Hematopoietic multipotent progenitor cell (in vitro differentiated cells): ENCODE measurements around the gene MYEOV. TPM values are rescaled to one million over a fixed set of nuclear protein-coding genes. Genes with fewer than 3 reads are reported as not detected.

Experiments
- DNase-seq, 3 donors: peaks; one replicate each; pipeline ENCODE4 v3.0.0-alpha.2; 2011 to 2015; ENCODE audit warnings: low read depth in 2 of 3, low spot score in 2 of 3
- total RNA-seq: library from RNA; depleted of rRNA; stranded (reverse); fragments of >200 nt; gene quantifications from one replicate; pipeline ENCODE4 v1.2.3, GENCODE V29; 2012

Gene MYEOV
- total RNA-seq, 1 donor = not detected

- peak in 1 of 3 donors; percentile 41 for DNase-seq
These were observed 18.8 kb downstream of the MYEOV start for GRCh38 chr11:69312453-69313404.

DNA sequence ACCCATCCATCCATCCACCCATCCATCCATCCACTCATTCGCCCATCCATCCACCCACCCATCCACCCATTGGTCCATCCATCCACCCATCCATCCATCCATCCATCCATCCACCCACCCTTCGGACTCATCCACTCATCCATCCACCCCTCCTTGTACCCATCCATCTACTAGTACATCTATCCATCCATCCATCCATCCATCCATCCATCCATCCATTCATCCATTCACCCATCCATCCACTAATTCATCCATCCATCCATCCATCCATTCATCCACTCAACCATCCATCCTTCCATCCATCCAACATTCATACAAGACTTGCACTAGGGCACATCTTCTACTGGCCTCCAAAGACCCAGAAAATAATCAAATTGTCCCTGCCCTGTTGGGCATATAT is 20.0 kb downstream of the MYEOV start:
- DNase-seq = no peak

DNA sequence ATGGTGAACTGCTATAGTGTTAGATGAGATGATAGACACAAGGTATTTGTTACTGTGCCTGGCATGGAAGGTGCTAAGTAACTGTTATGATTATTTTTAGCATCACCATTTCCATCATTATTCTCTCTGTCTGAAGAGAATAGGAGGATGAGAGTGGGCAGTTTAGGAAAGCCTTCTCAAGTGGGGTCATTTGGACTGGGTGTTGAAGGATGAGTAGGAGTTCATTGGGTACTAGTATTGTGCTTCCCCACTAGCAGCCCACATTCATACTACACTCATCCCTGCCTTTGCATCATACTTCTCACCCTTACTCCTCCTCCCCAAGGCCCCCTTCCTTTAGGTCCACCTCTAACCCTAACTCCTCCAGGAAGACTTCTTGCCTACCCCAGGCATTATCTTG is 20.6 kb downstream of the MYEOV start:
- no peak for DNase-seq

DNA sequence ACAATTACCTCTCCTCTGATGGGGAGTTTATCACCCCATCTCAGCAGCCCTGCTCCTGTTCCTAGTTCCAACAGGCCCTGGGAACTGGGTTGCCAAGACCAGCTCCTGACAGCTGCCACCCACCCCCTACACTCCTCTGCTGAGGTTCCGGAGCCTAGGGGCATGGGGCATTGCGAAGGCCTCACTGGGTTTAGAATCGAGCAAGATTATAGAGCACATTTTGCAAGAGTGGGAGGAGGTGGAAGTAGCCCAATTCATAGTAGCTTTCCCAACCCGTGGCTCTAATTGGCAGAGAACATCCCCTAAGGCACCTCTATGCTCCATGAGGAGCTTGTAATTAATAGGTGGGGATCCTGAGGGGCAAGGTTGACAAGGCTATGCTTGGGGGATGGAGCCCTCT is 23.0 kb downstream of the MYEOV start:
- no peak for DNase-seq

DNA sequence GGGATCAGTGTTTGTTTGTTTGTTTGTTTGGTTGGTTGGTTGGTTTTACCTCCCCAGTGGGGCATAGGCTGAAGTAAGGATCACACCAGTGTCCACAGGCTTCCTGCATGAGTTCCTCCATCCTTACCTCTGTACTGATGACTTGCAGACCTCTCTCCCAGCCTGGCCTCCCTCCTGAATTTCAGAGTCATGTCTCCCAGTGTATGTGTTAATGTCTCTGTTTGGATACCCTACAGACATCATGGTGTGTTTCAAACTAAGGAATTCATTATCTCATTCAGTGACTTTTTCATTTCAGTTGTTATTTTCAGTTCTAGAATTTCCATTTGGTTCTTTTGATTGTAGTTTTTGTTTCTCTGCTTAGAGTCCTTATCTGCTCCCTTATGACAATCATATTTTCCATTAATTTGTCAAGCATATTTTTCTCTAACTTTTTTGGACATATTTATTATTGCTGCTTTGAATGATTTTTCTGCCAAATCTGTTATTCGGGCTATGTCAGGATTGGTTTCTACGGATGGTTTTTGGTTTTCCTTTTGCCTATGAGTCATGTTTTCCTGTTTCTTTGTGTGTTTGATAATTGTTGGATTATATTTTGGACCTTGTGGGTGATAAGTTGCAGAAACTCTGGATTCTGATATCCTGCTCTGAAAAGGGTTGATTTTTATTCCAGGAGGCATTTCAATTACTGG is 23.6 kb downstream of the MYEOV start:
- no peak for DNase-seq

- no peak for DNase-seq
These were observed 24.1 kb downstream of the MYEOV start for GRCh38 chr11:69318093-69318420.

DNA sequence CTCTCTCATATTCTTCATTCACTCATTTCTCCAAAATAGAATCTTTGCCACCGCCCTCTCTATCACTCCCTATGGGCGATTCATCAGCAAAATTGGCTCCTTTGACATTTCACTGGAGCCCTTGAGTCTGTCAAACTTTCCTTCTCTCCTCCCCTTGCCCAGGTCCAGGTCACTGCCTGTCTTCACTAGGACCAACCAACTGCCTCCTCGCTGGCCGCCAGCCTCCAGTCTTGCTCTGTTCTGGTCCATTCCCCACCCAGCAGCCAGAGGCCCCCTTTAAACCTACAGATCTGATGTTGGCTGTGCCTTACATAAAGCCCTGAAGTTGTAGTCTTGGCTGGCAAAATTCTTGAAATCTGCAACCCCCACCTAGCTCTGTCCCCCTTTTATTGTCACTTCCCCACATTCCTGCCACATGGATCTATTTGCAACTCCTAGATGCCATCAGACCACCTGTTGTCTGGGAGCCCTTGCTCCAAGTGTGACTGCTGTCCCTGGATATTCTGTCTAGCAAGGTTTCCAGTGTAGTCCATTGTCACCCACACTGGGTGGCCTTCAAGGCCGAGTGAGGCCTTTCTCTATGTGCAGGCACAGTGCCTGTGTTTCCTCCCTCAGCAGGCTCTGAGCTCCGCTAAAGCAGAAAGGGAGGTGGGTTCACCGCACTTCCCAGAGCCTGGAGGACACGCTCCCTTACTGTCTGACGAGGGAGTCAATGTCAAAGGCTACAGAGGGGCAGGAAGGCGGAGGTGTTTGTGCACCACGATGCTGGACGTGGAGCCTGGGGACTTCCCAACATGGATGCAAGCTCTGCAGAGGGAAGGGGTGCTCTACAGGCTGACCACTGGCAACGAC is 25.5 kb downstream of the MYEOV start:
- DNase-seq = no peak

DNA sequence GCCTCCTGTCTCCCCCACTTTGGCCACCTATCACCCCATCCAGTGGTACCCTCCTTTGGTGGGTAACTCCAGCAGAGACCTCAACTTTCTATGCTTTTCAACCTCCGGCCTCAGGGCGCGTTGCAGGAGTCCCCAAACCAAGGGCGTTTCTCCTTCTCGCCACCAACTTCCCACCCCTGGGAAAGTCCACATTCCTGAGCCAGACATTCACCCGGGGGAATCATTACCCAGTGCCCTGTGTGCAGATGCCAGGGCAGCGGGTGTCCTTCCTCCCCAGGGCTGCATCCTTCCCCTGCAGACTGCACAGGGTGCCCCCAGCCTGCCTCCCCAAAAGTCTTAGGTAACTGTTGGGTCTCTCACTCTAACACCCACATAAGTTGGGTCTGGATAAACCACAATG is 26.4 kb downstream of the MYEOV start:
- no peak for DNase-seq

DNA sequence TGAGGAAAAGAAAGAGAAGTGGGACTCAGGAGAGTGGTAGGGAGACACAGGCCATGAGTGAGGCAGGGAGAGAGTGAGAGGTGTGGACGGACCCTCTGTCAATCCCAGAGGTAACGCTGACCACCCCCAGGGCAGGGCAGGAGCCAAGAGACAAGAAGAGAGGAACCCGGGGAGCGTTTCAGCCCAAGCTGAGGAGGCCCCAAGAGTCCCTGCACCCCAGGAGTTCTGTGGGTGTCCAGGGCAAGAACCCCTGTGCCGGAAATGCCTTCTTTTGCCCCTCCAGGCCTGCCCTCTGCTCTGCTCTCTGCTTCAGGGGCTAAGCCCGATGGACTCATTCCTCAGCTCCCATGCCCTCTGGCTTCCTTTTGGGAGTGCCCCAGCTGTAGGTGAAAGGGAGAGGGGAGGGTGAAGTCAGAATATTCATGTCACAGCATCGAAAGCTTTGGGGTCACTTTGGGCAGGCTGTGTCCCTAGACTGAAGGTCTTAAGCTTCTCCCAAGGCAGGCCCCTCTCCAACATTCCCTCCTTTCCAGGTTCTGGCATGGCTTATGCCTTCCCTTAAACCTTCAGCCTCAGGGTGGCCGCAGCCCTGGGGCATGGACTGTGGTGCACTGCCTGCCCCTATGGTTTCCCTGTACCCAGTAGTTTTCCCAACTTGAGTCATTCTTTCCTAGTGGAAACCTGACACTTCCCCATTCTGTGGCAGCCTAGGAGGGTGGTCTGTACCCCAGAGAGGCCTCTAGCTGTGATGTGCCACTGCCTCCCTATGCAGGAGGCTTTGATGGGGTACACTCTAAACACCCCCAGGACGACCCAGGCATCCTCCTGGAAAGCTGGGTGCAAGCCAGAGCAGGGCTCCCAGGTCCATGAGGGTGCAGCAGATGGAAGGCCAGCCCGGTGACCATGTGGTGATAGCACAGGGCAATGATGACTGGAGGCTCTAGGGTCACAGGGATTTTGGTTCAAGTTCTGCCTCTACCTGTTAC is 27.1 kb downstream of the MYEOV start:
- no peak for DNase-seq

DNA sequence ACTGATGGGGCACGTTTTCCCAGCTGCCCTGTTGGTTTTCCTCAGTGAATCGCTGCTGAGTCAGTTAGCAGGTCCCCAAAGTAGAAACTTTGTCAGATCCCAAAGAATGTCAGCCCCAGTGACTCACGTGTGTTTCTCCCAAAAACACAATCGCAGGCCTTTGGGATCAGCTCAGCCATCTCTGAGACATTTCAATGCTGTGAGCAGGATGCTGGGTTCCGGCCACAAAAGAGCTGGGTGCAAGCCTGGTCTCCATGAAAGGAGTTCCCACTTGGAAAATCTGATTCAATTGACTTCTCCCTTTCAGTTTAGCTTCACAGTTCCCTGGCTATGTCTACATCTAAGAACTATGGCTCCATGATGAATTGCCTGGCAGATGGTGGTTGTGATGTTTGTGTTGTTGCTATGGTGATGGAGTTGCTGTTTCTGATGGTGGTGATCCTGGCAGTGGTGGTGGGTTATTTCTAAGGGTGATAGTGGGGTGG is 28.0 kb downstream of the MYEOV start:
- peak in 1 of 3 donors; percentile 33 for DNase-seq

DNA sequence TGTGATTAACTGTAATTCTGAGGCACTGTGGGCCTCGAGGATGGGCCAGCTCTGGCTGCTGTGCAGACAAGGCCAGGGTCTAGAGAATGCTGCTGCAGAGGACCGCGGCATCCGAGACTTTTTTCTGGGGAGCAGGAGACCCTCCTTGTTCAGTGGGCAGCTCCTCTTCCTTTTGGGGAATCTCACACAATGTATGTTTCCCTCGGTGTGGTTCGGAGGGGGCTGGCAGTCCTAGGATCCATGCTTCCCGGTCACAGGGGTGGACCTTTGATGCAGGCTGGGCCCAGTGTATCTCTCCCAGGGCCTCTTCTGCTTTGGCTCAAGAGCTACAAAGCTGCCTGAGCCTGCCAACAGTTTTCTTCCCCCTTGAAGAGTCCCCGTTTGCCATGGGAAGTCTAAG is 31.5 kb downstream of the MYEOV start:
- DNase-seq = no peak

DNA sequence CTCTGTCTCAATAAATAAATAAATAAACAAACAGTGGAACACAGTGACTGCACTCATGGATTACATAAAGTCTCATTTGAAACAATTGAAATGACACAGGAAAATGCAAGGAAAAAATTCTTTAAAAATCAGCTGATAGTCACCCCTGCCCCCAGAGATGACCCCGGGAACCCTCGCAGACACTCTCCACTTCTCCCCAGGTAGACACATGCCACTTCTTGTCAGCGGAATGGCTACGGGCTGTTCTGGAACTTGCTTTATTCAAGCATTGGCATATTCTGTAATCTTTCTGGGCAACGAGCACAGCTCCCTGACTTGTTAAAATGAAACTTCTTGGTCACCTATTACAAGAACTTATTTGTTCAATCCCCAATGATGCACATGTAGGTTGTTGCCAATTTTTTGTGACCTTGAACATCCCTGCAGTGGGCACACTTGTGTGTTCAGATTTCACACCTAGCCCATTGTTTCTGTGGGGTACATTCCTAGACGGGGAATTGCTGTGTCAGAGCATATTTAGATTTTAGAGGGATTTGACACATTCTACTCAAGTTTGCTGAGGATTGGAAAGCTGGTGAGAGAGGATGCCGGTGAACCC is 32.8 kb downstream of the MYEOV start:
- DNase-seq = no peak

DNA sequence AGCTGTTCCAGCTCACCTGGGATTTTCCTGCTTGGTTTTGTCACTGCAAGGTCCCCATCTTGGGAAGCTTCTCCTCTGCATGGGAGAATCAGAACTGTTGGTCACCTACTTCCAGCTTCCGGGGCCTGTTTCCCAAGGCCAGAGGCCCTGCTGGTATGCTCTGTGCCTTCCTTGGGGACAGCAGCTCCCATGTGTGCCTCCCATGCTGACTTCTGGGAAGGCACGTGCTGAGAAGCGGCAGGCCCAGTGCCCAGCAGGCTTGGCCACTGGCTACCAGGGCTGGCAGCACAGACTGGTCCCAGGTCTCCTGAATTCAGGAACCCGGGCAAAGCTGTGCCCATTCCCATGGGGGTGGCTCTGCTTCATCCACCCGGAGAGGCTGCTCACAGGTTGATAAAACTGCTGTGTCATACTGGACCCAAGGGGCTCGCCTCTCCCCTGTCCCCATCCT is 33.8 kb downstream of the MYEOV start:
- no peak for DNase-seq

DNA sequence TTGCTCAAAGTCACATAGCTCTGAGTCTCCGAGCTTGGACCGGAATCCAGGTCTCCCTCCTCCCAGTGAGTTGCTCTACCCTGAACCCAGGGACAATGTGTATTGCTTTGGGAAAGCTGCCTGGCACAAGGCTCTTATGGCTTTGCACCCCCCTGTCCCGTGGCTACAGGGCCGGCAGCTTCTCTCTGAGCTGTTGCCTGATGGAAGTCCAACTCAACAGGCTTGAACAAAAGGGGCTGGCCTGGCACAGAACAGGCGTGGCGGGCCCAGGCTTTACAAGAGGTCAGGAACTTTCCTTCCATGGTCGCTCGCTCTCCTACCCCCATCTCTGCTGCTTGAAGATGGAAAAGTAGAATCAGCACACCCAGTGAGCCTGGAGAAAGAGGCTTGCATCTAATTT is 34.3 kb downstream of the MYEOV start:
- no peak for DNase-seq

- no peak for DNase-seq
These were observed 35.6 kb downstream of the MYEOV start for GRCh38 chr11:69329581-69329980.

DNA sequence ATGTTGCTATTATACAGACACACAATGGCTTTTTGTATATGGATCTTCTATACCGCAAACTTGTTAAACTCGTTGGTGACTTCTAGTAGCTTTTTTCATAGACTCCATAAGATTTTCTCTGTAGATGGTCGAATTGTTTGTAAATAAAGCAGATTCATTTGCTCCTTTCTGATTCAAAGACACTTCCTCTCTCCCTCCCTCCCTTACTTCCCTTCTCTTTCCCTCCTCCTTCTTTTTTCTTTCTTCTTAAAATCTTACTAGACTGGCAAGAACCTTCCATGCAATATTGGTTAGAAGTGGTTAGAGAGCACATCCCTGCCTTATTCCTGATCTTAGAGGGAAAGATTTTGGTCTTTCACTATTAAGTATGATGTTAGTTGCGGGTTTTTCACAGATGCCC is 36.4 kb downstream of the MYEOV start:
- DNase-seq = no peak

DNA sequence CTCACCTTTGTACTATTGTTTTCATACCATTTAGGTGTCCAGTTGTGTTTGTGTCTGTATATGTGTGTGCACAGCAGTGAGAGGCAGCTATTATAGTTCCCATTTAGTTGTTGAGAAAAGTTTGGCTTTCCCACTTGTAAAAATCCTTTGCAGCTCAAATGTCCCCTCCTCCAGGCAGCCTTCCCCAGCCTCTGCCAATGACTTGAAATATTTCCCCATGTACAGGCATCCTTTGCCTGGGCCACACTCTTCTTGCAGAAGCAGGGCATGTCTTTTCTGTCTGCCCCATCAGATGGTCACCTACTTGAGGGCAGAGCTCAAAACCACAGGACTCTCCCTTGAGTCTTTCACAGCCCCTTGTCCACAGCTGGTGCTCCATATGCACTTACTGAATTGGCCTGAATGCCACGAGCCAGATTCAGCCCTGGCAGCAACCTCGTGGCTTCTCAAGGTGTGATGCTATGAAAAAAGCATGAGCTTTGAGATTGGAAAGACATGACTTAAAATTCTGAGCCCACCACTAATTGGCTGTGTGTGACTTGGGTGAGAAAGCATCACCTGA is 39.3 kb downstream of the MYEOV start:
- DNase-seq = no peak

DNA sequence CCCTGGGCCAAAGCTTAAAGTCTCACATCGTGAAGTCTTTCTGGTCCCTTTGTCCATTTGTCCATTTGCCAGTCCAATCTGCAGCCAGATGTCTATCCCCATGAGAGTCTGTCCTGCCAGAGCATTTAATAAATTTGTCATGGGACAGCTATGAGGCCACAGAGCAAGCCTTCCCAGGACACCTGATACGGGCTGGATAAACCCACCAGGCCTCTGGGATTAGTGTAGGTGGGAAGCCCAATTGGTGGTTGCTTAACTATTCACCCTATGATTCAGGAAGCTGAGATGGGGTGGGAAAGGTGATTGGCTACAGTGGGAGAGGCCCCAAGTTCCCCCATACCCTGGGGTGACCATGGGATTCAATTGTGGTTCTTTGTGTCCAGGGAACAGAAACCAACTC is 39.9 kb downstream of the MYEOV start:
- DNase-seq = no peak
